Nephron (organoid): ENCODE results near the gene PHACTR1.

Experiments
- H3K27ac Mint-ChIP-seq, 3 experiments: 2 replicates each; pipeline ENCODE4 v1.8.0; 2020; ENCODE audit warnings: mixed read lengths in 3 of 3, mild to moderate bottlenecking in 2 of 3, moderate library complexity in 1 of 3
- H3K27me3 Mint-ChIP-seq: 2 replicates; pipeline ENCODE4 v1.8.0; 2021; ENCODE audit warnings: low read depth, mild to moderate bottlenecking, moderate library complexity, mixed read lengths
- H3K36me3 Mint-ChIP-seq: 2 replicates; pipeline ENCODE4 v1.8.0; 2020; ENCODE audit warnings: low read depth, mixed read lengths
- H3K4me1 Mint-ChIP-seq: 2 replicates; pipeline ENCODE4 v1.8.0; 2020; ENCODE audit warnings: mixed read lengths
- H3K4me3 Mint-ChIP-seq, 3 experiments: 2 replicates each; pipeline ENCODE4 v1.8.0; 2020; ENCODE audit warnings: mild to moderate bottlenecking in 3 of 3, mixed read lengths in 3 of 3, moderate library complexity in 2 of 3
- H3K9me3 Mint-ChIP-seq: 2 replicates; pipeline ENCODE4 v1.8.0; 2020; ENCODE audit warnings: mixed read lengths
- CTCF ChIP-seq, 3 experiments: fragments of 200-600 bp; sonication (generic); IDR thresholded peaks; one replicate each; pipeline ENCODE4 v1.5.0; 2021; ENCODE audit warnings: antibody characterized with exemption in 3 of 3; ENCODE audit not compliant: unreplicated experiment in 3 of 3

Gene PHACTR1

DNA sequence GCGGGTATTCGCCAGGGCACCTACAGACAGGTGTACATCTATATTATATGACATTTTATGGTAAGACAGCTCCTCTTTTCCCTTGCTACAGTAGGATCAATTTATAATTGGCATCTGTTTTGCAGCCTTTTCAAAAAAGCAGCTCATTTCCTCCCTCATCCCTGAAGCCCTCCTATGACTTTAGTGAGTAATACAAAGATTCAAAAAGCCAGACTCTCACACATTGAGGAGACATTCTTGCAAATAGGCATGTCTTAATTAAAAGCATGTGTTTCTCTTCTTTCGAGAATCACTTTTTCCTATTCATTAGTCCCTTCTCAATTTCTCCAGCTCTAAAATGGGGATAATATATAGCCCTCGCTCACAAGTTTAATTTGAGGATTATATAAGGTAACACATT is 328.3 kb downstream of the PHACTR1 start:
- Mint-ChIP-seq H3K4me3 (no peak overlapping the region), H3K4me1 (no peaks in the 10 kb centered on the region), H3K27me3 (no peaks in the 10 kb centered on the region), H3K36me3 (no peaks in the 10 kb centered on the region), H3K27ac (no peak overlapping the region), H3K9me3 (no peaks in the 10 kb centered on the region)
- TF ChIP-seq CTCF (IDR thresholded peaks at IDR 0.05; ENCODE audit: unreplicated experiment in 3 of 3), result no peak

DNA sequence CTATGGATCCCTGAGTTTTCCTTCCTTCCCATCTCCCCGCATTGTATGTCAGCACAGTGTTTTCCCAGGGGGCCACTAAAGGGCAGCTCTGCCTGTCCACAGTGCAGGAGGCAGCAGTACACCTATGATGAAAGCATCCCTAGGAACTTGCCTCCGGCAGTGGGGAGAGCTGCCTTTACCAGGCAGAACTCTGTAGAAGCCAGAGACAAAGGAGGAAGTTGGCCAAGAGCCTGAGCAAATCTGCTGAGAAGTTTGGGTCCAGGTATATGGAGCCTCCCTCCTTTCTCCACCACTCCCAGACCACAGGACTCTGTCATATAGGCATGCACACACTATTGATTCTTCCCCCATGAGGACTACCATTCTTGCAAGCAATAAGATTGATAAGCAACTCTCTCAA is 329.1 kb downstream of the PHACTR1 start:
- Mint-ChIP-seq H3K4me1 (no peaks in the 10 kb centered on the region), H3K27ac (no peak overlapping the region), H3K27me3 (no peaks in the 10 kb centered on the region), H3K9me3 (no peaks in the 10 kb centered on the region), H3K36me3 (no peaks in the 10 kb centered on the region), H3K4me3 (no peak overlapping the region)
- TF ChIP-seq CTCF (IDR thresholded peaks at IDR 0.05; ENCODE audit: unreplicated experiment in 3 of 3), result no peak

DNA sequence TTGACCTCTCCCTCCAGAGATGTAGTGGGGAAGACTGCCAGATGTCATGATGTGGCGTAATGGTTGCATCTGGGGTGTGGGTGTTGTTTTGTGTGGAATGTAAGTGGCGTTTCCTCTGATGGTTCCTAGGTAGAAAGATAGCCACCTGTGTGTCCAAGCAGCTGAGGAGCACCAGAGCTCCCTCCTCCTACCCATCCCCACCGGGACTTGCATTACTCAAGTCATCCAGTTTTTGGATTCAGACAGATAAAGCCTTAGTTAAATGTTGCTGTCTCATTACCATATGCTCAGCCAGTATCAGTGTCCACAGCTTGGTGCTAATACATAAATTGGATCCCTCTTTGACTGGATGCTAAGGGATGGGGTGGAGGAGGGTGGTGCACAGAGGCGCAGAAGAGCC is 329.5 kb downstream of the PHACTR1 start:
- H3K36me3 Mint-ChIP-seq, result no peaks in the 10 kb centered on the region
- no peaks in the 10 kb centered on the region for H3K9me3 Mint-ChIP-seq
- no peak for TF ChIP-seq CTCF (IDR thresholded peaks at IDR 0.05; ENCODE audit: unreplicated experiment in 3 of 3)
- H3K4me1 Mint-ChIP-seq, result no peaks in the 10 kb centered on the region
- no peak overlapping the region for H3K27ac Mint-ChIP-seq
- H3K27me3 Mint-ChIP-seq, result no peaks in the 10 kb centered on the region
- no peak overlapping the region for H3K4me3 Mint-ChIP-seq

- H3K27ac Mint-ChIP-seq, result no peak overlapping the region
- no peaks in the 10 kb centered on the region for H3K9me3 Mint-ChIP-seq
- H3K4me1 Mint-ChIP-seq, result no peaks in the 10 kb centered on the region
- H3K4me3 Mint-ChIP-seq, result no peak overlapping the region
- TF ChIP-seq CTCF (IDR thresholded peaks at IDR 0.05; ENCODE audit: unreplicated experiment in 3 of 3), result no peak
- H3K36me3 Mint-ChIP-seq, result no peaks in the 10 kb centered on the region
- H3K27me3 Mint-ChIP-seq, result no peaks in the 10 kb centered on the region
Measured at GRCh38 chr6:13048113-13048512, 331.5 kb downstream of the PHACTR1 start.

DNA sequence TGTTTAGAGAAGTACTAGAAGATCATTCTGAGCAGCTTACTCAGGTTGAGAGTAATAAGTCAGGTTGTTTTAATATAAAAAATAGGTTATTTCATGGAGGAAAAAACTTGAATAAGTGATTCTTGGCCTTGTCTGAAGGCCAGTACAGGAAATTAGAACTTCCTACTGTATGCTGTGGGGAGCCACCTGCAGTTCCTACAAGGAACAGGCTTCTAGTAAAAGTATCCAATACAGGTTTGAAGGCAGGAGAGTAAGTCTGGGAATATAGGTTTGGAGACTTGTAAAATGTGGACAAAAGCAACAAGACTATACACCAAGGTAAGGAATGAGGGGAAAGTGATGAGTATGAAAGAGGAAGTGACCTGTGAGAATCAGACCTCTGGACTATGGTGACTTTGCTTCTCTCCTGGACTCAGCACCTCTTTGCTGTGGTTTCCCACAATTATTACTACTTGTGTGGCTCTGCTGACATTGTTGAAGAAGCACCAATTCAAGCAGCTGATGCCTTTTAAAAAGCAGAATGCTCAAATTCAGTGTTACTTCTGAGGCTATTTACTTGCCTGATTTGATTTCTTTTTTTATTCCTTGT is 333.2 kb downstream of the PHACTR1 start:
- TF ChIP-seq CTCF (IDR thresholded peaks at IDR 0.05; ENCODE audit: unreplicated experiment in 3 of 3), result no peak

GRCh38 chr6:13053006-13053461 is 336.5 kb downstream of the PHACTR1 start:
- H3K4me1 Mint-ChIP-seq, result no peaks in the 10 kb centered on the region
- TF ChIP-seq CTCF (IDR thresholded peaks at IDR 0.05; ENCODE audit: unreplicated experiment in 3 of 3), result no peak
- no peaks in the 10 kb centered on the region for H3K36me3 Mint-ChIP-seq
- no peaks in the 10 kb centered on the region for H3K27me3 Mint-ChIP-seq
- H3K9me3 Mint-ChIP-seq, result no peaks in the 10 kb centered on the region
- H3K27ac Mint-ChIP-seq, result no peak overlapping the region
- no peak overlapping the region for H3K4me3 Mint-ChIP-seq

More for the DNA sequence above, 333.2 kb downstream of the PHACTR1 start:
- Mint-ChIP-seq H3K9me3 (no peaks in the 10 kb centered on the region), H3K4me1 (no peaks in the 10 kb centered on the region), H3K27me3 (no peaks in the 10 kb centered on the region), H3K36me3 (no peaks in the 10 kb centered on the region), H3K4me3 (no peak overlapping the region), H3K27ac (no peak overlapping the region)
